HG02943 (cell line): ENCODE measurements around the gene PRCC.

Source experiments
- ATAC-seq: cut with Tn5 transposase; IDR thresholded peaks from one replicate; pipeline ENCODE4 v1.9.1; 2021; ENCODE audit warnings: mild to moderate bottlenecking, low read depth, moderate library complexity; ENCODE audit not compliant: unreplicated experiment

Gene PRCC

DNA sequence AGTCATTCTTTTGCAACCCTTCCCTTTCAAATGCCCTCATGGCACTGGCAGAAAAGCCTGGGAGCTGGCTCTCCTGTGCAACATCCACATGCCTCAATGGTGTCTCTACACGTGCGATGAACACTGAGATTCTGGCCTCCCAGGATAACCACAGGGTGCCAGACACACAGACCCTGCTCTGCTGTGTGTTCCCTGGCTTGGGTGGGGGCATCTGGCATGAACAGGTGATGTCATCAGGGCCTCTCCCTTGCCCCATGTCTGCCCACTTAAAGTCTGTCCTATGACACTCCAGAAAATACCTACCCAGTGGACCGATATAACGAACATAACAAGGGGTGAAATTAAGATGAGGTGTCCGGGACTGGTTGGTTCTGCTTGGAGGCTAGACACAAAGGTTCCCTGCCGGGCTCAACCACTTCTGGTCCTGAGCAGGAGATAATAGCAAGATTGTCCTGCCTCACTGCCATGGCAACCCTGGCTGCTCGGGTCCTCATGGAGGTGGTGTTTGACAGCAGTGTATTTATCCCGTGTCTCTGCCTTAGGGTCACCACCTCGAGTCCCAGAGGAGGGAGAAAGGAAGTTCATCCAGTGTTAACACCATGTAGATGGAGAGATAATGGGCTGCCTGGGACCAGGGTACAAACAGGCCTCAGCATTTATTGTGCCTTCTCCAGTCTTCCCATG lies 72.2 kb downstream of the PRCC start:
- no peak for ATAC-seq

DNA sequence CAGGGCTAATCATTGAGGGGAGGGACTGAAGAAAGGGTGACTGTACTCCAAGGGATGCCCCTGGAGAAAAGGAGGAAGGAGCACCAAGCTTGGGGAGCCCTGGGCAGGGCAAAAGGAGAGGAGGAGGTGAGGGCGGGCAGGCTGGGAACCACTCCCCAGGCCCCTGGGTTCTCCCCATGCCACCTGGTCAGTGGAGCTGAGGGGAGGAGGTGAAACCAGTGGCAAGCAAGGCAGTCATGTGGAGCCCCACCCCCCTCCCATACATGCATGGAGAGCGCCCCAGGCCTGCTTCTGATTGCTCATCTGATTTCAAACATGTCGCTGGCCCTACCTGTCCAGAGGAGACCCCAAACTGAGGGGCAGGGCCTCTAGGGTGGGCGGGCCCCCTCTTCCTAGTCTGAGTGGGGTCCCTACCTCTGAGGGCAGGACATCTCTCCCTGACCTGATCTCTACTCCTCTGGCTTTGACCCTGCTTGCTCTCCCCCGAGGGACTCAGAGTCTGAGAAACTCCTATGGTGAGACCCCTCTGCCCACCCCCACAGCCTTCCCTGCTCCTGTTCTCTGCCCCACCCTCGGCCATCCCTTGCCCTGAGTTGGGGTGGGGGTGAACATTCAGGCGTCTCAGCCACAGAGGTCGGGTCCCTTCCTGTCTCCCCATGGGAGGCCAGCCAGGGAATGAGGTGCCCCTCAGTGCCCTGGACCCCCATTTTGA lies 73.0 kb downstream of the PRCC start:
- ATAC-seq, result no peak

DNA sequence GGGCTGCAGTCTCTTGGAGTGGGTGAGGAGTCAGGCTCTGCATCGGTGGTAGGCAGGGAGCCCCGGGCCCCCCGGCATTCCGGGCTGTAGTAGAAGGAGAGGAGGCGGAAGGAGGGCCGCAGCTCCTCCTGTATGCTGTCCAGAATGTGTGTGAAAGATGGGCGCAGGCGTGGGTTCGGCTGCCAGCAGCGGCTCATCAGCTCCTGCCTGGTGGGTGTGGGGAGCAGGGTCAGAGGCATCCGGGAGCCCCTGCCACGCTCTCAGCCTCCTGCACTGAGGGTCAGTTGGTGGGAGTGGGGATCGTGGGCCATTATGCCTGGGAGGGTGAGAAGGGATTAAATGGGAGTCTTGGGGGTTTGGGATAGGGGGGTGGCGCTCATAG lies 73.6 kb downstream of the PRCC start:
- ATAC-seq, result no peak

DNA sequence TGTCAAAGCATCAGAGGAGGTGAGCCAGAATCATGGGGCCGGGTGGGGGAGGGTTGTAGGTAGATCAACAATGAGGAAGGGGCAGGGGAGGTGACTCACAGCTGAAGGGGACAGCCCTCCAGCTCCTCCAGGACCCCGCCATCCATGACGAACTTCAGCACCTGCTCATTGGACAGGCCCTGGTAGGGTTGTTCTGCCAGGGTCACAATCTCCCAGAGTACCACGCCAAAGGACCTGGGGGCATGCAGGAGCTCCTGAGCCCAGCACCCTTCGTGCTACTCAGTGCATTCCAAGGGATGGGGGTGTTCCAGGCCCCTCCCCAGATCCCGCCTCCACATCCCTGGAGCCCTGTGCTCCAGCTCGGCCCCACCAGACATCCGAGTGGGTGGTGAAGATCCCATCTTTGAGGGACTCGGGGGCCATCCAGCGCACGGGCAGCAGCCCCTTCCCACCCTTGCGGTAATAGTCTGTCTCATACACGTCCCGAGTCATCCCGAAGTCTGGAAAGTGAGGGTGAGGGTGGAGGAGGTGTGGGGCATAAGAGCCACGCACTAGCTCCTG lies 74.0 kb downstream of the PRCC start:
- no peak for ATAC-seq

DNA sequence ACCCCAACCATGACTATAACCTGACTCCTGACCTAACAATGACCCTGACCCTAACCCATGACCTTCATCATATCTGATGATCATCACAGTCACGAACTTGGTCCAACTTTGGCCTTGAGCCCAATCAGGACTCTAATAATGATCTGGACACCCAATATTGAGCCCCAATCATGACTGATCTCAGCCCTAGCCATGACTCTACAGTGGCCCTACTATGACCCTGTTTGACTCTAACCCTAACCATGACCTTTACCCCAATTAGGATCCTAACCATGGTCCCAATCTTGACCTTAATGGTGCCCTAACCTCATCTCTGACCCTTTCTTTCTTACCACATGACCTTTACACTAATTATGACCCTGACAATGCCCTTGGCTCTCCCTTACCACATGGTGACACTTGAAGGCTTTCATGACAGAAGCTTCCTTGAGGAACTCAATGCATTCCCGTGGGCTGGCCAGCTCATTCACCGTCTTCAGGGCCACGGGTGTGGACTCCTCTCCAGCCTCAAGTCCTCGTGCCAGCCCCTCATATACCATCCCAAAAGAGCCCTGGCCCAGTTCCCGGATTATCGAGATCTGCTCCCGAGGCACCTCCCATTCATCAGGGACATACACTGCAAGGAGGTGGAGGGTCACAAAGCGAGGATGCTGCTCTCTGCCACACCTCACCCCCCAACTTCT lies 75.4 kb downstream of the PRCC start:
- ATAC-seq, result no peak

DNA sequence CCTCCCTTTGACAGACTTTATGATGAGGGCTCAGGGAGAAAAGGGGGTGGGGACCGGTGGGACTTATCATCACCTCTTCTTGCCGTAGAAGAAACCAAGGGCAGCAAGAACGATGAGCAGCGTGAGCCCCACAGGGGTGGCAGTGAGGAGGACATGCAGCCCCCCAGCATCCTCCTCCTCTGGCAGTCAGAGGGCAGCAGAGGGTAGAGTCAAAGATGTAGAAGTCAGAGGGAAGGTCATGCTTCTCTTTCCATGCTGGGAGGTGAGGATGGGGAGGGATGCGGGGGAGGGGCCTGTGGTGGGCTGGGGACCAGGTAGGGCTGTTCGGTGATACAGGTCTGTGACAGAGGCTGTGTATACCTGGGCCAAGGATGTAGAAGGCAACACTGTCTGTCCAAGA lies 76.8 kb downstream of the PRCC start:
- ATAC-seq, result no peak

DNA sequence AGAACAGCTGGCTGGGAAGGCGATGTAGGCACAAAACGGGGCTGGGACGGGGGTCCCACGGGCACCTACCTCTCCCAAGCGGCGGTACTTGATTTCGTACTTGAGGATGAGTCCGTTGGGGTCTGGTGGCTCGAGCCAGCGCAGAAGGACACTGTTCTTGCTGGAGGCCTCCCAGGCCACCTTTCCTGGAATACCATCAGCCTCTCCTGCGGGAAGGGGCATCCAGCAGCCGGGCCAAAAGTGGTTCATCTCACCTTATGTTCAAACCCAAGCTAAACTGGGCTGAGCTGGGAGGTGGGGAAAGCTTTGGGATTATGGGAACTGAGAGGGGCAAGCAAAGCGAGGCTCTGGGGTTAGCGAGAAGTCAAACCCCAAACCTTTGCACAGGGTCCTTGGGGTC lies 77.3 kb downstream of the PRCC start:
- no peak for ATAC-seq

DNA sequence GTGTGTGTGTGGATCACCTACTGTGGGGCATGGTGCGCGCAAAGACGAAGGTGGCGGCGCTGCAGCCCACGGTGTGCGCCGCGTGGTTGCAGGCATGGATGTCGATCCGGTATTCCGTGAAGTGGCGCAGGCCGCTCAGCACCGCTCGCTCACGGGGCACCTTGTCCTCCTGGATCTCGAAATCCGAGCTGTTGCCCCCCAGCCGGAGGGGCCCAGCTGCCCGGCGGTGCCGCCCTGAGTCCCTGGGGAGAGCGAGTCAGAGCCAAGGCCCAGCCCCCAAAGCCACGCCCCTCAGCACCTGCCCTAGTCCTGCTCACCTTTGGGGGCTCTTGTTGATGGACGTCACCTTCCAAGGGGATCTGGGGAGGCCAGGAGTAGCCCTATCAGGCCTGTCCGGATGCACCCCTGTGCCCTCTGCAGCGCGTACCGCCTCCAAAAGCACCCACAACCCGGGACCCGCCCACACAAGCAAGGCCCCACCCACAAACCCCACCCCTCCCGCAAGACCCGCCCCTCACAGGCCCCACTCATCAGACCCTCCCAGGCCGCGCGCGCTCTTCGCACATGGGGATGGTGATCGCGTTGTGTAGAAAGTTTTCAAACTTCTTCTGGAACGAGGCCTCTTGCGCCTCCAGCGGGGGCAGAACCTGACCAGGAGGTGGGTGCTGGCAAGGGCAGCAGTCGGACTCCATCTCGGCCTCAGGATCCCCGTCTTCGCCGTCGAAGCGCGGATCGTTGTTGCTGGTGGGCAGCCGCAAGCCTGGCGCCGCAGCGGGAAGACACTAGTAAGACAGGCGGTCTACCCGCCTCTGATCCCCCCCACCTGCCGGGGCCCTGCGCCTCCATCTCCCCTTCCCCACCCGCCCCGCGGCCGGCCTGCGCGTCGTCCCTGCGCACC lies 78.0 kb downstream of the PRCC start:
- ATAC-seq, result no peak

DNA sequence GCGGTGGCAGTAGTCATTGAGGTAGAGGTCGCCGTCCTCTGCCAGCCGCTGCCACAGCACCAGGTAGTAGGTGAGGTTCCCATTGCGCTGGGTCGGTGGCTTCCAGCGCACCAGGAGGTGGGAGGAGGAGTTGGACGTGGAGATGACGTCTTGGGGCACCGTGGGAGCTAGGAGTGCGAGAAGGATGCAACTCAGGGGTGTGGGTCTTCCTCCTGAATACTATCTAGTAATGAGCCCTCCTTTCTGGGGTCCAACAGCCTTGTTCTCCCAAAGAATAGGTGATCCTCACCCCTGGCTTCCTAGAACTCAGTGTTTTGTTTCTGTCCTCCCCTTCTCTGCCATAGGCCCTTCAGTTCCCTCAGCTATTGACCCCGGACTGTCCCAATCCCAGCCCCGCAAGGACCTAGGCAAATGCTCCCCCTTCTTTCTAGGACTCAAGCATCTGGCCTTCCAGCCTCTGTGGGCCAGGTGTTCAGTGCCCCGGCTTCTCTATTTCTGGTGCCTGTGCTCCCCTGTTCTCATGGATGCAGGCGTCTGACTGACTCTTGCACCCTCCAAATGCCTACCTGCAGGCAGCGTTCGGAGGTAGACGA lies 78.7 kb downstream of the PRCC start:
- ATAC-seq, result no peak

DNA sequence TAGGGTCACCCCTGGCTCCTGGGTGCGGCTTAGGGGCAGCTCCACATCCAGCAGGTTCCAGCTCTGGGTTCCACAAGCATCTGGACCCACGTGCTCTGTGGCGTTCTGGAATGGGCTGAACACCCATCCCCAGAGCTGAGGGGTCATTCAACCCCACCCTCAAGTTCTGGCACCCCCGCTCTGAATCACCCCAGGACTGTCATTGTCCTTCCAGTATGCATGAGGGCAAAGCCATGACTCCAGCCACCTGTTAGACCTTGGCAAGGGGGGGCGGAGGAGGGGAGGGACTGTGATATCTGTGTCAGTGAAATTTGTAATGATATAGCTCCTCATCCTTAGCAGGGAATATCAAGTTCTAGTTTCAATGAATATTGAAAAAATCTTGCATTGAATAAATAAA lies 79.3 kb downstream of the PRCC start:
- no peak for ATAC-seq

DNA sequence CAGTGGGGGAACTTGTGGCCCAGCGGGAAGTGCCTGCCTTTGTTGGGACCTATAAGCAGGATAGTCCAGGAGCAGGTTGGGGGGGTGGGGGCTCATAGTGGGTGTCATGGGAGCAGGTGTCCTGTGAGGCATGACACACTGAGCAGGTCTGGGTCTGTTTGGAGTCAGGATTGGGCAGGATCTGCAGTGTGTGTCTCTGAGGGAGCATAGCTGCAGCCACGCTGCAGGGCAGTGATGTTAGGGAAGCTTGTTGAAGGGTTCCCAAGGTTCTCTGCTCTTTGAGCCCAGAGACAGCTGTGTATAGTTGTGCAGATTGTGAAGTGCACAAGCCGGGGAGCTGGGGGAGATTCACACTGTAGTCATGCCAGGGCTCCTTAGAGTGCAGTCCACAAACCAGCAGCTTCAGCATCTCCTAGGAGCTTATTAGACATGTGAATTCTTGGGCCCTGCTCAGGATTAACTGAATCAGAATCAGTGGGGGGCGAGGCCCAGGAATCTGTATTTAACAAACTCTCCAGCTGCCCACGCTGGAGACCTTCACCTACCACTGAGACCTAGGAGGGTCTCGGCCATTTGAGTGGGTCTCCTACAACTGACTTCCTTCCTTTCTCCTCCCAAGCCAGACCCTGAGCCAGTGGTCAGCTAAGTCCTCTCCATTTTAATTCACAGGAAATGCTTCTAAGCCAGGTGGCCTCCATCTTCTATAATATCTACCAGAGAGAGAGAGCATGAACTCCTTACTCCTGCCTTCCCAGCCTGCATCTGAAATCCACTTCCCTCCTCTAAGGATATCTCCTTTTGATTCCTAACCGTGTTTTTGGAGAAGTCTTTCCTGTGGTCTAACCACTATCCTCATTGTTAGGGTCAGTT lies 80.5 kb downstream of the PRCC start:
- ATAC-seq, result no peak

DNA sequence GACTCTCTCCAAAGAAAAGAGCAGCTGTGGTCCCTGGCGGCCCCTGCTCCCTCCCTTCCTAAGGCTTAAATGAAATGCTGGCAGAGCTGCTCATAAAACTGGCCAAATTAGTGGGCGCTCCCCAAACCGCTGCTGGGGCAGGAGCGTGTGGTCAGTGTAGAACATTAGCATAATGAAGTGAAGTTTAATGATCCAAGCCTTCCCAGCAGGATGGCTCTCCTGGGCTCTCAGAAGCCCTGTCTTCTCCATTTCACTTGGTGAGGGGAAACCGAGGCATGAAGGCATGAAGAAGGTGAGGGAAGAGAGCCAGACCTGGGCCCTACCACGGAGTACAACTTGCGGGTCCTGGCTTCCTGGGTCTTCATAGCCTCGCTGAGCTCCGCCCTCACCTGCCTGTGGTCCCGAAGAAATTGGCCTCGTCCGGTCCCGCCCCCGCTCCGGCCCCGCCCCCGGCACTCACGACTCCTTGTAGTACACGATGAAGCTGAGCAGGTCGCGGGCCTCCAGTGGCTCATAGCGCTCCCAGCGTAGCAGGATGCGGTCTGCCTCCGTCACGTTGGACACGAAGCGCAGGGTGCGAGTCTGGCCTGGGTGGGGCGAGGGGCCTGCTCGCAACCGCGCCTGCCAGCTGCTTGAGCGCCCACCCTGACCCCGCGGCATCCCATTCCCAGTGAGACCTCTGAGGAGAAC lies 81.3 kb downstream of the PRCC start:
- no peak for ATAC-seq

DNA sequence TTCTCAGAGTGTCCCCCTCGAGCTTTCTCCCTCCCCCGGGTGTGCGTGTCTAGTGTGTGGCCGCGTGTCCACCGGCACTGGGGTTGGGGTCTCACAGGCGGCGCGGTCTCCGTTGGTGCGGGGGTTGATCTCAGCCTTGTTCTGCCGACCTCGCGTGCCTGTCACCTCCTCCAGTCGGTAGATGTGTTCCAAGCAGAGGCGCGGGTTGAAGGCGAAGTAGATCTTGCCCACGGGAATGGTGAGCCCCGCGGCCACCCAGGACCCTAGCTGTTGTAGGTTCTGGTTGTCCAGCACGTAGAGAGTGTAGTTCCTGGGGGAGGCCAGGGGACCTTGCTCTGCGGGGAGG lies 81.8 kb downstream of the PRCC start:
- no peak for ATAC-seq
